Stimulated activated CD8-positive, alpha-beta memory T cell treated with anti-CD3 and anti-CD28 coated beads, Interleukin-4, amount 100 ng/mL, for 24 hours (primary cell): ENCODE results near the gene ZDHHC14.

Experiments
- DNase-seq: peaks from one replicate; pipeline ENCODE4 v3.0.0-alpha.2; 2020; ENCODE audit warnings: low read depth

Gene ZDHHC14

GRCh38 chr6:157668713-157669112, 287.7 kb downstream of the ZDHHC14 start:
- no peak for DNase-seq

GRCh38 chr6:157669323-157669722, 288.3 kb downstream of the ZDHHC14 start:
- no peak for DNase-seq

GRCh38 chr6:157669747-157670216, 288.8 kb downstream of the ZDHHC14 start:
- DNase-seq = no peak

GRCh38 chr6:157670466-157671186, 289.6 kb downstream of the ZDHHC14 start:
- no peak for DNase-seq

GRCh38 chr6:157672726-157673412, 291.9 kb downstream of the ZDHHC14 start:
- no peak for DNase-seq

GRCh38 chr6:157673596-157673995, 292.6 kb downstream of the ZDHHC14 start:
- no peak for DNase-seq

- DNase-seq = no peak
Observed at GRCh38 chr6:157674061-157674460, 293.1 kb downstream of the ZDHHC14 start.

GRCh38 chr6:157675831-157676230, 294.8 kb downstream of the ZDHHC14 start:
- DNase-seq = no peak

GRCh38 chr6:157676241-157676640, 295.3 kb downstream of the ZDHHC14 start:
- DNase-seq = no peak

- DNase-seq = no peak
Observed at GRCh38 chr6:157677235-157677634, 296.2 kb downstream of the ZDHHC14 start.

GRCh38 chr6:157679605-157680580, 298.9 kb downstream of the ZDHHC14 start:
- no peak for DNase-seq

- DNase-seq = no peak
Observed at GRCh38 chr6:157681041-157681650, 300.2 kb downstream of the ZDHHC14 start.

GRCh38 chr6:157682856-157683481, 302.0 kb downstream of the ZDHHC14 start:
- DNase-seq = no peak

GRCh38 chr6:157683707-157684106, 302.7 kb downstream of the ZDHHC14 start:
- DNase-seq = no peak

- DNase-seq = no peak
Observed at GRCh38 chr6:157684620-157685299, 303.8 kb downstream of the ZDHHC14 start.

- no peak for DNase-seq
Observed at GRCh38 chr6:157685596-157686280, 304.7 kb downstream of the ZDHHC14 start.

- DNase-seq = no peak
Observed at GRCh38 chr6:157688275-157688959, 307.4 kb downstream of the ZDHHC14 start.

GRCh38 chr6:157688960-157689599, 308.1 kb downstream of the ZDHHC14 start:
- DNase-seq = no peak

GRCh38 chr6:157689875-157690274, 308.9 kb downstream of the ZDHHC14 start:
- DNase-seq = no peak
